ENCODE results near the gene RPA1. TPM values are rescaled to one million over a fixed set of nuclear protein-coding genes. Genes with fewer than 3 reads are reported as not detected.
"Not testable (repeated sequence)": the region's sequence is repeated elsewhere in the genome, so short reads cannot be mapped to it uniquely, and the experiment has no call there.

RPA1 gene
- total RNA-seq, 1 donor, result 18.6 TPM

- DNase-seq (ENCODE audit: low read depth in 2 of 3, low spot score in 2 of 3), result no peak
Measured at GRCh38 chr17:1810450-1811103, 19.2 kb upstream of the RPA1 start.

DNA sequence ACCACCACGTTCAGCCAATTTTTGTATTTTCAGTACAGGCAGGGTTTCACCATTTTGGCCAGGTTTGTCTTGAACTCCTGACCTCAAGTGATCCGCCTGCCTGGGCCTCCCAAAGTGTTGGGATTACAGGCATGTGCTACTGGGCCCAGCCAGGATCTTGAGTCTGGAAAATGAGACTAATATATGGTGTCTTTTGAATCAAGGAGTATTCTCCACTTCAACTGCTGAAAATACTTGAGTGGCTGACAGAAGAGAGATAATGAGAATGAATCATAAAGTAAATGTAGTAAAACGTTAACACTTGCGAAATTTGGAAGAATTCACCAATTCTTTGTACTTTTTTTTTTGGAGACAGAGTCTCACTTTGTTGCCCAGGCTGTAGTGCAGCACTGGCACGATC, 16.7 kb upstream of the RPA1 start:
- DNase-seq (ENCODE audit: low read depth in 2 of 3, low spot score in 2 of 3), result no peak

DNA sequence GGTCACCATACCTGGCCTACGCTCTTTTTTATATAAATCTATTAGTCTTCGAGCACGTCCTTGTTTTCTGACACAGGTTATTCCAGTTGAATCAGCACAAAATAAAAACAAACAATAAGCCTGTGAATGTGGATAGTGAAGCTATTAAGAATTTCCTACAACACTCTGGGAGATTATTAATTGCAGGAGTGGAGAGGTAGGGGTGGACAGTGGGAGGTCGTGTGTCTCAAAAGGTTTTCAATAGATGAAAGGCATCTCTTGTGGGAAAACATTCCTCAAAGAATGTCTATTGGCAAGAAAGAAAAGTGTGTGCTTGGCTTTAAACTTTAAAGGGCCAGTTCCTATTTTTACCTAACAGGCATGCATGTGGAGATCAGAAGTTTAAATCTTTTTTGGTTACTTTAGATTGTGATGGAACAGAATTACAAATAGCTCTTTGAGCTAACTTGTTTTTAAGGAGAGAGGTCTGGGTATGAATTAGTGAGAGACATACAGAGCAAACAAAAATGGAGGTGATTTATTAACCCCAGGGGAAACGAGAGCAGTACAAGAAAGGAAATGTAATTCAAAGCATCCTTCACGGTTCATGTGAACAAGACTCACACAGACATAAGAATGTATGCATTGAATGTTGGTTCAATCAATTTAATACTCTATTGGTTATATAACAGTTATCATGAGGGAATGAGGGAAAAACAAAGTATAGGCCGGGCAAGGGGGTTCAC, 9.1 kb upstream of the RPA1 start:
- DNase-seq (ENCODE audit: low read depth in 2 of 3, low spot score in 2 of 3), result no peak

DNA sequence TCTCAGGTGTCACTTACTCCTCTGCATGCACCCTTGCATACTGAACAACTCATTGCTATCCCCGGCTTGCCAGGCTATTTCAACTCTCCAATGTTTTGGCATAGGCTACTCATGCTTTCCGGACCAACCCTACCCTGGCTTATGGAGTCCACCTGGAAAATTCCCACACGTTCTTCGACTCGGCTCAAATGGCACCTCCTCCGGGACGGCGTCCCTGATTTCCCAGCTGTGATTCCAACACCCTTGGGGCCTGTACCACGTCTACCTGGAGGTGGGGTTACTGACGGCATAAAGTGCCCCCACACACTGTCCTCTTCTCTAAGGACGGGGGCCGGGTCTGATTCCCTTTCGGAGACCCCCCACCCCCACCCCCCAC, 601 bp upstream of the RPA1 start:
- DNase-seq (ENCODE audit: low read depth in 2 of 3, low spot score in 2 of 3), result no peak

- peak in 2 of 3 donors; percentile 22 to 23 for DNase-seq (ENCODE audit: low read depth in 2 of 3, low spot score in 2 of 3)
Measured at GRCh38 chr17:1830288-1830687, 483 bp downstream of the RPA1 start.

GRCh38 chr17:1834380-1835149, 4.8 kb downstream of the RPA1 start:
- DNase-seq (ENCODE audit: low read depth in 2 of 3, low spot score in 2 of 3), result peak in 1 of 3 donors; percentile 2

- DNase-seq (ENCODE audit: low read depth in 2 of 3, low spot score in 2 of 3), result no peak
Measured at GRCh38 chr17:1839516-1839915, 9.7 kb downstream of the RPA1 start.

- DNase-seq (ENCODE audit: low read depth in 2 of 3, low spot score in 2 of 3), result no peak
Measured at GRCh38 chr17:1843947-1844346, 14.1 kb downstream of the RPA1 start.

DNA sequence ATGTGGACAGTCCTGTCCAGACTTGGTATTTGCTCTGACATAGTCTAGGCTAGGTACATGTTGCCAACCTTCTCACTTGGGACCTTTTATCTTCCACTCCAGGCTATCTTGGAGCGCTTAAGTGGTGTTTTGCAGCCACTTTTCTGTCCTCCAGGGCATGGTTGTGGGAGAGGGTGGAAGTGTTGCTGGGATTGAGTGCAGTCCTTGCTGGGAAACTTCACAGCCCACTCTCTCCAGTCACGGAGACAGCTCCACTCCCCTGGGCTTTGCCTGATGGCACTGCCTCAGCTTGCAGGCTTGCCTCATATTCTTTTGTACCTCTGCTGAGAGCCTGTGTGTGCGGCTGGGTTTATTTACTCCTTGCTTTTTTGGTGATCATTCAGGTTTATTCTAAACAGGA, 17.4 kb downstream of the RPA1 start:
- no peak for DNase-seq (ENCODE audit: low read depth in 2 of 3, low spot score in 2 of 3)

DNA sequence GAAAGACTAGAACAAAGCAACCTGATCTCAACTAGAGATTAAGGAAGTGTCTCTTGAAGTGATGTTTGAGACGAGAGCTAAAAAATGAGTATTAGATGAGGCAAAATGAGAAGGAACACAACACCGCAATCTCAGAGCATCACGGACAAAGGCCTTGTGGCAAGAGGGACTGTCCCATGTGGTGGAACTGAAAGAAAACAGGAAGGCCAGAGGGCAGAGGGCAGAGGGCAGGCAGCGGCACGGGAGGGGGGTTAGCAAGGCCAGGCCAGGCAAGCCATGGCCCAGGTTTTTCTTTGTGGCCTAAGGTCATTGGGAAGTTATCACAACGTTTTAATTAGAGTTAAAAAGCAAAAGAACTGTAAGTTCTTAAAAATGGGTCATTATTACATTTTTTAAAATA, 22.5 kb downstream of the RPA1 start:
- DNase-seq (ENCODE audit: low read depth in 2 of 3, low spot score in 2 of 3), result no peak

GRCh38 chr17:1853698-1854097, 23.9 kb downstream of the RPA1 start:
- no peak for DNase-seq (ENCODE audit: low read depth in 2 of 3, low spot score in 2 of 3)

DNA sequence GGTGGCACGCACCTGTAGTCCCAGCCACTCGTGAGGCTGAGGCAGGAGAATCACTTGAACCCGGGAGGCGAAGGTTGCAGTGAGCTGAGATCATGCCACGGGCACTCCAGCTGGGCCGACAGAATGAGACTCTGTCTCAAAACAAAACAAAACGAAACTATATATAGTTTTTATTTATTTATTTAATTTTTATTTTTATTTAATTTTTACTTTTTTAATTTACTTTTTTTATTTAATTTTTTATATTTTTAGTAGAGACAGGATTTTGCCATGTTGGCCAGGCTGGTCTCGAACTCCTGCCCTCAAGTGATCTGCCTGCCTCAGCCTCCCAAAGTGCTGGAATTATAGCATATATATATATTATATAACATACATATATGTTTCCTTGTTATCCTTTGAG, 26.7 kb downstream of the RPA1 start:
- not testable (repeated sequence) for DNase-seq (ENCODE audit: low read depth in 2 of 3, low spot score in 2 of 3)

DNA sequence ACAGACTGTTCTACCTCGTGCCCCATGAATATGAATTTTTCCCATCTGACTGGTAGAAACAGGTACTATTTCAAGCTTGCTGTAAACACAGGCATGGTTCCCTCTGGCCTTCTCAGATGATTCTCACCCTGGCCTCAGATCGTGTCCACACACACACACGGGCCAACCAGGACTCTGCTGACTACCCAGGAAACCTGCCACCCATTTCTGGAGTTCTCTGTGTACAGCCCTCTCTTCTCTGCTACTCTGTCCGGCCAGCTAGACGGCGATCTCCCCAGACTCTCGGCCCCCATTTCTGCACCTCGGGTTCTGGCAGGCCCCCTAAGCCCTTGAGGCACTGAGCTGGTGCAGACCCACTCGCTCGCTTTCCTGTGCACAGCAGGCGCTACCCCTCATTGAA, 31.2 kb downstream of the RPA1 start:
- DNase-seq (ENCODE audit: low read depth in 2 of 3, low spot score in 2 of 3), result no peak

GRCh38 chr17:1861391-1862010, 31.7 kb downstream of the RPA1 start:
- DNase-seq (ENCODE audit: low read depth in 2 of 3, low spot score in 2 of 3), result no peak

DNA sequence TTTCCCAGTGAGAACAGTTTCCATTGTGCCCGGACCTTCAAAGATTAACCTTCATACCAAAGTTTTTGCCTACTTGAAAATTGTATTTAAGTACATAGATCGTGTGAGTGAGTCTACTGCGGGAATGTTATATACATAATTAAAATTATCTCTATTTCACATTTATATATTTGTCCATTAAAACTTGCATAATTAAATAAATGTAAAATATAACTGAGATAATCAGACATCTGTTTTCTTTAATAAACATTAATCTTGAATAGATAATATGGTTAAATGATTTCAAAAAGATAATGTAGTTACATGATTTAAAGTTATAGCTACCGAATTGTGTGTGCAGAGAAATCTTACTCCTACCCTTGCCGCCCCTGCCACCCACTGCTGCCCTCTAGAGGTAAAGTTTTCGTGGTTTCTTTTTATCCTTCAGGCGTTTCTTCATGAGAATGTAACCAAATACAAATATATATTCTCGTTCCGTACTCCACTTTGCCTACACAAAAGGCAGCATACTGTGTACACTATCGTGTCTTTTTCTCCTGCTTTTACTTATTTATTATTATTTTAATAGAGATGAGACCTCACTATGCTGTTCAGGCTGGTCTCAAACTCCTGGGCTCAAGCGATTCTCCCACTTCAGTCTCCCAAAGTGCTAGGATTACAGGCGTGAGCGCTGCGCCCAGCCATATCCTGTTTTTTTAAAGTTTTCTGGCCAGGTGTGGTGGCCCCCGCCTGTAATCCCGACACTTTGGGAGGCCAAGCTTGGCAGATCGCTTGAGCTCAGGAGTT, 35.6 kb downstream of the RPA1 start:
- DNase-seq (ENCODE audit: low read depth in 2 of 3, low spot score in 2 of 3), result peak in 2 of 3 donors; percentile 57 to 80

DNA sequence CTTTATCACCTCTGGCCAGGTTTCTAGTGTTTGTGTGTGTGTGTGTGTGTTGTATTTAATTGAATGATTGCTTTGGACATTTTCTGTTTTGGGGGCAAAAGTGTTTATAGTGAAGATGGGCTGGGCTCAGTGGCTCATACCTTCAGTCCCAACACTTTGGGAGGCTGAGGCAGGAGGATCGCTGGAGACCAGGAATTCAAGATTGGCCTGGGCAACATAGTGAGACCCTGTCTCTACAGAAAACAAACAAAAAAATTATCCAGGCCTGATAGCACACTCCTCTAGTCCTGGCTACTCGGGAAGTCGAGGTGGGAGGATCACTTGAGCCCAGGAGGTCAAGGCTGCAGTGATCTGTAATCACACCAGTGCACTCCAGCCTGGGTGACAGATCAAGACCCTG, 37.5 kb downstream of the RPA1 start:
- DNase-seq (ENCODE audit: low read depth in 2 of 3, low spot score in 2 of 3), result no peak

DNA sequence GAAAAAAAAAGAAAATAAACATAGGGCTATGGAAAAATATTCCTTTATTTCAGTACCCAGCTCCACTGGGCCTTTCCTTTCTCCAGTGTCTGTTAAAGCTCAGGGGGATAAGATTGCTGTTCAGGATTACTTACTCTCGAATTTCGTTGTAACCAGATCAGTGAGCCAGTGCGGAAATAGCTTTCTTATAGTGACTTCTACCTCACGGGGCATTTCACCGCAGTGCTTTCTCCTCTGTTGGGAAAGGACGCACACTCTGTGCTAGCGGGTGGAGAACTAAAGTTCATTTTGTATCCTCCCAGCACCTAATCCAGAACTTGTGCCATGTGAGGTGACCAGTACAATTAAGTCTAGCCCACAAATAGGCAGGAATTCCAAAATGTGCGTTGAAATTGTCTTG, 38.3 kb downstream of the RPA1 start:
- DNase-seq (ENCODE audit: low read depth in 2 of 3, low spot score in 2 of 3), result no peak

DNA sequence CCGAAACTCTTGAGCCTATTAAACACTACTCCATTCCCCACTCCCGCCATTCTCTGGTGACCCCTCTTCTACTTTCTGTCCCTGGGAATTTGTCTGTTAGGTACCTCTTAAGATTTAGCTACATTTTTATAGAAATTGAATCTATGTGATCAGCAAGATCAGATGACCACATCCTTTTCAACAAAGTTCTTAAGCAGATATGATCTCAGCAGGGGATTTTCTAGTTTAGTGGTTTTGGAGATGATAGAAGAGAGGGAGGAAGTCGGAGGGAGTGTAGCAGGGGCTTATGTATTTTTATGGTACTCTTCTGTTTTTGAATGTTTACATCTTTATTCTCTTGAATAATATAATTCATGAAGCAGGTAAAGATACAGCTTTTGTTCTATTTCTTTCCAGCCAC, 40.8 kb downstream of the RPA1 start:
- DNase-seq (ENCODE audit: low read depth in 2 of 3, low spot score in 2 of 3), result peak in 2 of 3 donors; percentile 8 to 35

DNA sequence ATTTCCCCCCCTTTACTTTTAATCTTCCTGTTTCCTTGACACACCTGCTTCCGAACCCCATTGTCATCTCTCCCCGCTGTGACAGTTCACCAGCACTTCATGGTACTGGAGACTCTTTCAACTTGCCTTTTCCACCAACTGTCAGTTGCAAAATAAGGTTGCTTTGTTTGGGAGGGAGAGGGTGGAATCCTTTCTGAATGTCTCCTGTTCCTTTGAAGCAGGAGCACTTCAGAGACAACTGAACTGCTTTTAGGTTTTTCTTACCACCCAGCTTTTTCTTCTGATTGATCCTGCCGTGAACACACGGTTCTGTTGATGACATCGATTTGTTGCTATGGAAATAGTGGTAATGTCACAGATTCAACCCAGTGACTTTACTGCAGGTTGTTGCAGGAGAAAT, 42.0 kb downstream of the RPA1 start:
- DNase-seq (ENCODE audit: low read depth in 2 of 3, low spot score in 2 of 3), result peak in 1 of 3 donors; percentile 41

DNA sequence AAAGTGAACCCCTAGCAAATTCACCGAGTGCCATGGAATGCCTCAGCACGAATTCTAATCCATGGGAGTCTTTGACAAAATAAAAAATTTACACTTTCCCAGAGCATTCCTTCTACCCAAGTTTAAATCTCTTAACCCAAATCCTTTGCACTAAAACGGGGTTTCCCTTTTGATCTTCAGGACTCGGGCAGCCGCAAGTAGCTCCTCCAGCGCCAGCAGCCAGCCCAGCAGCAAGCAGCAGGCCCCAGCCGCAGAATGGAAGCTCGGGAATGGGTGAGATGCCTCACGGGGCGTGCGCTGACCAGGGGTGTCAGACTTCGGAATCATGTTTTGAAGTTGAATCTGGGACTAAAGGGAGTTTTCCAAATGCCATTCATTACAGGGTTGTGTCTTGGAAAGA, 42.4 kb downstream of the RPA1 start:
- no peak for DNase-seq (ENCODE audit: low read depth in 2 of 3, low spot score in 2 of 3)

DNA sequence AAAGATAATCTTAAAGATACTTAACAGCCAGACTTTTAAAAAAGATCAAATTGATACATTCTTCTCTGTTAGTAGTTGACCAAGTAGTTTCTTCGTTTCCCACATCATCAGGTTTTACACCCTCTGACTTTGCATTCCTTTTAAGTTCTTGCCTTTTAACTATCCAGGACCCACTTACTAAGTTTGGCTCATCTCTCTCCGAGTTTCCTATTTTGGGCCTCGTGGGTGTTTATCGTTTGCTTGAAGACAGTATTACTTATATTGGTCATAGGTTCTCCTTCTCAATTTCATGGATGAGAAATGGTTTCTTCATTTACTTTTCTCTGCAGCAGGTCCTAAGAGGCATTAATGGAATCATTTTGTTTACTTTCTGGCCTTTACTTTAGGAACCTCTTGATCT, 43.2 kb downstream of the RPA1 start:
- no peak for DNase-seq (ENCODE audit: low read depth in 2 of 3, low spot score in 2 of 3)
